LNCaP clone FGC (cell line): ENCODE measurements around the gene CMTM7.

Experiments
- DNase-seq: peaks from one replicate; pipeline ENCODE4 v3.0.0-alpha.2; 2011; ENCODE audit warnings: low read depth
- H3K4me3 ChIP-seq: 2 replicates; pipeline ENCODE4 v1.5.1; 2011; ENCODE audit warnings: mild to moderate bottlenecking, low read depth, low read length, control low read depth
- CTCF ChIP-seq: IDR thresholded peaks from 2 replicates; pipeline ENCODE4 v1.5.1; 2012; ENCODE audit warnings: mild to moderate bottlenecking; ENCODE audit not compliant: control insufficient read depth, insufficient read depth; ENCODE audit errors: extremely low read depth

CMTM7 gene

GRCh38 chr3:32422943-32423342, 31.3 kb downstream of the CMTM7 start:
- no peak for DNase-seq

GRCh38 chr3:32423534-32423933, 31.9 kb downstream of the CMTM7 start:
- DNase-seq, result no peak
- TF ChIP-seq CTCF, result no peak
- no peak overlapping the region for H3K4me3 ChIP-seq

More at GRCh38 chr3:32422943-32423342, 31.3 kb downstream of the CMTM7 start:
- no peak for TF ChIP-seq CTCF
- H3K4me3 ChIP-seq, result no peak overlapping the region

- no peak for TF ChIP-seq CTCF
- H3K4me3 ChIP-seq, result no peak overlapping the region
- DNase-seq, result no peak
Observed at GRCh38 chr3:32423956-32424557, 32.4 kb downstream of the CMTM7 start.

GRCh38 chr3:32424581-32425250, 33.1 kb downstream of the CMTM7 start:
- no peak for DNase-seq
- TF ChIP-seq CTCF, result no peak
- H3K4me3 ChIP-seq, result no peak overlapping the region

- H3K4me3 ChIP-seq, result no peak overlapping the region
- no peak for TF ChIP-seq CTCF
- DNase-seq, result no peak
Observed at GRCh38 chr3:32428092-32429068, 36.7 kb downstream of the CMTM7 start.

GRCh38 chr3:32430900-32431299, 39.2 kb downstream of the CMTM7 start:
- DNase-seq, result no peak
- H3K4me3 ChIP-seq, result no peak overlapping the region
- no peak for TF ChIP-seq CTCF
